ENCODE results near the gene MN1.

MN1 gene

GRCh38 chr22:27715106-27715505 lies 86.5 kb downstream of the MN1 start:
- no peak overlapping the region for H3K9ac ChIP-seq (ENCODE audit: low read depth, low read length)
- H3K27ac ChIP-seq (ENCODE audit: low read length): no peak overlapping the region
- H3K4me1 ChIP-seq (ENCODE audit: insufficient read depth, low read length): peaks cover 8% of the 10 kb centered on the region; the same call in 1 of the 2 replicates

DNA sequence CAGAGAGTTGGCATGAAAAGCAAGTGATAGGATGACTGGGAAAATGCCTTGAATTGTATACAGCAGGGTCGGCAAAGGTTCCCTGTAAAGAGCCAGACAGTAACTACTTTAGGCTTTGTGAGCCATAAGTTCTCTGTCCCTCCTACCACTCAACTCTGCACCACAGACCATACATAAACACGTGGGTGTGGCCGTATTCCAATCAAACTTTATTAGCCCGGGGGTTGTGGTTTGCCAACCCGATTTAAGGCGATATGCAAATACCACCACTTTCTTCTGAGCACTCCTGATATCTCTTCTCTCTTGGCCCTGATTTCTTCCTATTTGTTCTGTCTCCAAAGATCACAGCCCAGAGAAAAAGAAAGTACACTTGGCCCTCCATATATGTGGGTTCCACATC lies 87.5 kb downstream of the MN1 start:
- peaks cover 26% of the 10 kb centered on the region; the same call in 1 of the 2 replicates for H3K36me3 ChIP-seq (ENCODE audit: insufficient read depth, low read depth, low read length)
- peaks cover 5% of the 10 kb centered on the region; the same call in 1 of the 2 replicates for H3K4me1 ChIP-seq (ENCODE audit: insufficient read depth, low read length)
- H3K9ac ChIP-seq (ENCODE audit: low read depth, low read length): no peak overlapping the region
- H3K27ac ChIP-seq (ENCODE audit: low read length): no peak overlapping the region
- no peaks in the 10 kb centered on the region for H3K9me3 ChIP-seq (ENCODE audit: insufficient read depth, low read depth, low read length)
- H3K4me3 ChIP-seq (ENCODE audit: low read length): no peak overlapping the region
- H3K27me3 ChIP-seq (ENCODE audit: insufficient read depth, low read length): no peaks in the 10 kb centered on the region

More at GRCh38 chr22:27715106-27715505, 86.5 kb downstream of the MN1 start:
- no peaks in the 10 kb centered on the region for H3K27me3 ChIP-seq (ENCODE audit: insufficient read depth, low read length)
- peaks cover 16% of the 10 kb centered on the region; the same call in 1 of the 2 replicates for H3K36me3 ChIP-seq (ENCODE audit: insufficient read depth, low read depth, low read length)
- H3K4me3 ChIP-seq (ENCODE audit: low read length): no peak overlapping the region
- no peaks in the 10 kb centered on the region for H3K9me3 ChIP-seq (ENCODE audit: insufficient read depth, low read depth, low read length)

- H3K27me3 ChIP-seq (ENCODE audit: insufficient read depth, low read length): no peaks in the 10 kb centered on the region
- H3K36me3 ChIP-seq (ENCODE audit: insufficient read depth, low read depth, low read length): peaks cover 31% of the 10 kb centered on the region; the same call in 1 of the 2 replicates
These were observed 88.1 kb downstream of the MN1 start for GRCh38 chr22:27713461-27713860.

DNA sequence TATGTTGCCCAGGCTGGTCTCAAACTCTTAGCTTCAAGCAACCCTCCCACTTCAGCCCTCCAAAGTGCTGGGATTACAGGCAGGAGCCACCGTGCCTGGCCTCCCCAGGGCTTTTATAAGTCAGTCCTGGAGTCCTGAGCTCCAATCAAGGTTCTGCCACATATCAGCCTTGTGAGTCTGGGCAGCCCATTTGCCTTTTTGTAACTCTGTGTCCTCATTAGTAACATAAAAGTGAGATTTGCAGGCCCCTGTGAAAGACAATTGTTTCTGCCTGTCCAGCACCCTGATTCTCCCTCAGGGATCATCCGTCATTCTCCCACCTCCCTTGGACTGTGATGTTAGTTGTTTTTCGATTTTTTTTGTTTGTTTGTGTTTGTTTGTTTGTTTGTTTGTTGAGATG lies 89.8 kb downstream of the MN1 start:
- Histone ChIP-seq H3K27ac (ENCODE audit: low read length) (no peak overlapping the region), H3K27me3 (ENCODE audit: insufficient read depth, low read length) (no peaks in the 10 kb centered on the region), H3K9ac (ENCODE audit: low read depth, low read length) (no peak overlapping the region), H3K9me3 (ENCODE audit: insufficient read depth, low read depth, low read length) (no peaks in the 10 kb centered on the region), H3K36me3 (ENCODE audit: insufficient read depth, low read depth, low read length) (peaks cover 31% of the 10 kb centered on the region; the same call in 1 of the 2 replicates), H3K4me1 (ENCODE audit: insufficient read depth, low read length) (no peaks in the 10 kb centered on the region; the same call in 1 of the 2 replicates), H3K4me3 (ENCODE audit: low read length) (no peak overlapping the region)

More at GRCh38 chr22:27713461-27713860, 88.1 kb downstream of the MN1 start:
- no peak overlapping the region for H3K9ac ChIP-seq (ENCODE audit: low read depth, low read length)
- H3K9me3 ChIP-seq (ENCODE audit: insufficient read depth, low read depth, low read length): no peaks in the 10 kb centered on the region
- no peak overlapping the region for H3K4me3 ChIP-seq (ENCODE audit: low read length)
- H3K4me1 ChIP-seq (ENCODE audit: insufficient read depth, low read length): peaks cover 3% of the 10 kb centered on the region; the same call in 1 of the 2 replicates
- no peak overlapping the region for H3K27ac ChIP-seq (ENCODE audit: low read length)

GRCh38 chr22:27711012-27711411 lies 90.5 kb downstream of the MN1 start:
- no peak overlapping the region for H3K27ac ChIP-seq (ENCODE audit: low read length)
- H3K4me3 ChIP-seq (ENCODE audit: low read length): no peak overlapping the region
- H3K9ac ChIP-seq (ENCODE audit: low read depth, low read length): no peak overlapping the region
- no peaks in the 10 kb centered on the region for H3K9me3 ChIP-seq (ENCODE audit: insufficient read depth, low read depth, low read length)
- H3K36me3 ChIP-seq (ENCODE audit: insufficient read depth, low read depth, low read length): peaks cover 31% of the 10 kb centered on the region; the same call in 1 of the 2 replicates
- no peaks in the 10 kb centered on the region for H3K27me3 ChIP-seq (ENCODE audit: insufficient read depth, low read length)
- H3K4me1 ChIP-seq (ENCODE audit: insufficient read depth, low read length): no peaks in the 10 kb centered on the region; the same call in 1 of the 2 replicates

GRCh38 chr22:27709919-27710675 lies 91.5 kb downstream of the MN1 start:
- H3K36me3 ChIP-seq (ENCODE audit: insufficient read depth, low read depth, low read length): peaks cover 28% of the 10 kb centered on the region; the same call in 1 of the 2 replicates
- H3K4me1 ChIP-seq (ENCODE audit: insufficient read depth, low read length): no peaks in the 10 kb centered on the region; the same call in 1 of the 2 replicates
- H3K27ac ChIP-seq (ENCODE audit: low read length): no peak overlapping the region
- H3K9ac ChIP-seq (ENCODE audit: low read depth, low read length): no peak overlapping the region
- H3K9me3 ChIP-seq (ENCODE audit: insufficient read depth, low read depth, low read length): no peaks in the 10 kb centered on the region
- H3K4me3 ChIP-seq (ENCODE audit: low read length): no peak overlapping the region
- no peaks in the 10 kb centered on the region for H3K27me3 ChIP-seq (ENCODE audit: insufficient read depth, low read length)

GRCh38 chr22:27706489-27706888 lies 95.1 kb downstream of the MN1 start:
- Histone ChIP-seq H3K36me3 (ENCODE audit: insufficient read depth, low read depth, low read length) (peaks cover 27% of the 10 kb centered on the region), H3K9me3 (ENCODE audit: insufficient read depth, low read depth, low read length) (no peaks in the 10 kb centered on the region), H3K4me1 (ENCODE audit: insufficient read depth, low read length) (no peaks in the 10 kb centered on the region), H3K27ac (ENCODE audit: low read length) (no peak overlapping the region), H3K9ac (ENCODE audit: low read depth, low read length) (no peak overlapping the region), H3K27me3 (ENCODE audit: insufficient read depth, low read length) (no peaks in the 10 kb centered on the region), H3K4me3 (ENCODE audit: low read length) (no peak overlapping the region)

GRCh38 chr22:27705408-27706080 lies 96.0 kb downstream of the MN1 start:
- Histone ChIP-seq H3K9ac (ENCODE audit: low read depth, low read length) (no peak overlapping the region), H3K27me3 (ENCODE audit: insufficient read depth, low read length) (no peaks in the 10 kb centered on the region), H3K27ac (ENCODE audit: low read length) (no peak overlapping the region), H3K4me3 (ENCODE audit: low read length) (no peak overlapping the region), H3K9me3 (ENCODE audit: insufficient read depth, low read depth, low read length) (no peaks in the 10 kb centered on the region), H3K36me3 (ENCODE audit: insufficient read depth, low read depth, low read length) (peaks cover 27% of the 10 kb centered on the region), H3K4me1 (ENCODE audit: insufficient read depth, low read length) (no peaks in the 10 kb centered on the region)

DNA sequence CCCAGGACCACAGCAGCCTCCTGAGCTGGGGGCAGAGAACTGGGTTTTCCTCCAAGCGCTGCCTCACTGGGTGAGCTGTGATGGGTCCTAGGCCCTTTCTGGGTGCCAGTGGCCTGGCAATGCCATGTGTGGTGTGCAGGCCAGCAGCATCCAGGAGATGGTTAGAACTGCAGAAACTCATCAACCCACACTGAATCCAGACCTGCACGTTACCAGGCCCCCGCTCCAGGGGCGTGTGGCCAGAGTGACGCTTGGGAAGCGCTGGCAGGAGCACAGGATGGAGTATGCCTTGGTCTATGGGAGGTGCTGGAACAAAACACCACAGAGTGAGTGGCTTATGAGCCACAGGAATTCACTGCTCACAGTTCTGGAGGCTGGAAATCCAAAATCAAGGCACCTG lies 97.0 kb downstream of the MN1 start:
- H3K36me3 ChIP-seq (ENCODE audit: insufficient read depth, low read depth, low read length): peaks cover 22% of the 10 kb centered on the region
- no peaks in the 10 kb centered on the region for H3K9me3 ChIP-seq (ENCODE audit: insufficient read depth, low read depth, low read length)
- H3K9ac ChIP-seq (ENCODE audit: low read depth, low read length): no peak overlapping the region
- H3K4me3 ChIP-seq (ENCODE audit: low read length): no peak overlapping the region
- H3K4me1 ChIP-seq (ENCODE audit: insufficient read depth, low read length): no peaks in the 10 kb centered on the region
- H3K27me3 ChIP-seq (ENCODE audit: insufficient read depth, low read length): no peaks in the 10 kb centered on the region
- H3K27ac ChIP-seq (ENCODE audit: low read length): no peak overlapping the region

DNA sequence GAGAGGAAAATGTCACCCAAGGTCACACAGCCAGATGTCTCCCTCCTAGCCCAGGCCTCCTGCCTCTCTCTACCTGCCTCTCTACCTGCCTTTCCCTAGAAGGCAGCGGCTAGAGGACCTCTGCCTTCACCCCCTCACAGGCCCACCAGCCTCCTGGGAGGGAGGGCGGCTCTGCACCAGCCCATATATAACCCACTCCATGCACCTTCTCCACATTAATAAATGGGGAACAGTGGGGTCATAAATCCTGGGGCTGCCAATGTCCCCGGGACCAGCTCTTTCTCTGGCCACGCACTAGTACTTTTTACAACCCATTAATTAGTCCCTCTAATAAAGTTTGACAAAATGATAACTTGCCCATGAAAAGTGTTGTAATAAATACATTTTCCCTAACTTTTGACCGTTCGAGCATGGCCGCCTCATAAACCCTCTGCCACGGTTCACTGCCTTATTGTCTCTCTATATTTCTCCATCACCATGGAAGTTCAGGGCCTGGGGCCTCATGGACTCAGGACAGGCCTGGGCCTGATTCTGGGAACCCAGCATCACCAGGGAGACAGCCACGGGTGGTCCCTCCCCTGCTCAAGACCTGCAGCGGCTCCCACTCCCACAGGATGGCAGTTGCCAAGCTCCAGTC lies 102.1 kb downstream of the MN1 start:
- Histone ChIP-seq H3K4me3 (ENCODE audit: low read length) (no peak overlapping the region), H3K36me3 (ENCODE audit: insufficient read depth, low read depth, low read length) (peaks cover 20% of the 10 kb centered on the region), H3K9me3 (ENCODE audit: insufficient read depth, low read depth, low read length) (peaks cover 8% of the 10 kb centered on the region; the same call in 1 of the 2 replicates), H3K27me3 (ENCODE audit: insufficient read depth, low read length) (no peaks in the 10 kb centered on the region), H3K27ac (ENCODE audit: low read length) (no peak overlapping the region), H3K9ac (ENCODE audit: low read depth, low read length) (no peak overlapping the region), H3K4me1 (ENCODE audit: insufficient read depth, low read length) (no peaks in the 10 kb centered on the region)

DNA sequence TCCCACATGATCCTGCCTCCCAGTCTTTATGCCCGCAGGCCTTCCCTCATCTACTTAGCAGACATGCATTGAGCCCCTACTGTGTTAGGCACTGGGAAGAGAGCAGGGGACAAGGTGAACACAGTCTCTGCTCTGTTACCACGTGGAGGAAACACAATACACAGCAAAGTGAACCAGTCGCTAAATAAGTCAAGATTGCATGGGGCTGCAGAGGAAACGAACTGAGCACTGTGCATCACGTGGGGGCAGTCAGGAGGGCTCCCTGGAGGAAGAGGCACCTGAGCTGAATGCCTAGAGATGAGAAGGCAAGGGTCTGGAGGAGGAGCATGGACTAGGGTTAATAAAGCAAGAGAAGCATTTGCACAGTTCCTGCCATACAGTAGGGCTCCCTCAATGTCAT lies 102.7 kb downstream of the MN1 start:
- H3K27ac ChIP-seq (ENCODE audit: low read length): no peak overlapping the region
- peaks cover 25% of the 10 kb centered on the region for H3K36me3 ChIP-seq (ENCODE audit: insufficient read depth, low read depth, low read length)
- no peaks in the 10 kb centered on the region for H3K4me1 ChIP-seq (ENCODE audit: insufficient read depth, low read length)
- H3K9ac ChIP-seq (ENCODE audit: low read depth, low read length): no peak overlapping the region
- H3K9me3 ChIP-seq (ENCODE audit: insufficient read depth, low read depth, low read length): peaks cover 8% of the 10 kb centered on the region; the same call in 1 of the 2 replicates
- H3K27me3 ChIP-seq (ENCODE audit: insufficient read depth, low read length): no peaks in the 10 kb centered on the region
- H3K4me3 ChIP-seq (ENCODE audit: low read length): no peak overlapping the region
